Daoy (cell line): ENCODE measurements around the gene CD63. TPM values are rescaled to one million over a fixed set of nuclear protein-coding genes. Genes with fewer than 3 reads are reported as not detected.

Experiments used
- DNase-seq: peaks from one replicate; pipeline ENCODE4 v3.0.0-alpha.2; 2015; ENCODE audit warnings: low read depth
- total RNA-seq: library from RNA; depleted of rRNA; stranded (reverse); fragments of >200 nt; shearing (Covaris generic); gene quantifications from 2 replicates; pipeline ENCODE4 v1.2.3, GENCODE V29; 2014

The CD63 gene
- total RNA-seq, 1 experiment from 2014 or later = 638 TPM

GRCh38 chr12:55722948-55723347, 5.9 kb downstream of the CD63 start:
- no peak for DNase-seq

DNA sequence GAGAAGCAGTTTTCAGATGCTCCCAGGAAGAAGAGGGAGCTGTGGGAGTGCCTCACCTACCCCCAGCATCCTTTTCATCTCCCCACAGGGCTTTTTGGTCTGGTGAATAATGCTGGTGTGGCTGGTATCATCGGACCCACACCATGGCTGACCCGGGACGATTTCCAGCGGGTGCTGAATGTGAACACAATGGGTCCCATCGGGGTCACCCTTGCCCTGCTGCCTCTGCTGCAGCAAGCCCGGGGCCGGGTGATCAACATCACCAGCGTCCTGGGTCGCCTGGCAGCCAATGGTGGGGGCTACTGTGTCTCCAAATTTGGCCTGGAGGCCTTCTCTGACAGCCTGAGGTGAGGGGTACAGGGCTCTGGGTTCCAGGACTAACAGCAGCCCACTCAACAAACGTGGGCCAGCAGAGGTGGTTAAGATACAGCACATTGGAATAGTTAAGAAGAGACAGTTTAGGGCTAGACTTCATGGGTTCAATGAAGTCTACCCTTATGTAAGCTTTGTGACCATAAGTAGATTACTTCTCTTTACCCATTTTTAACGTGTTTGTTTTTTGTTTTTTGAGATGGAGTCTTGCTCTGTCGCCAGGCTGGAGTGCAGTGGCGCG, 7.1 kb downstream of the CD63 start:
- no peak for DNase-seq

GRCh38 chr12:55720894-55721444, 7.8 kb downstream of the CD63 start:
- peak; percentile 93 for DNase-seq

GRCh38 chr12:55720071-55720564, 8.7 kb downstream of the CD63 start, which contains the start of gene RDH5:
TSS of gene RDH5 (plus strand) at chr12:55720393. CDS start at chr12:55721185, 792 bp downstream.
- DNase-seq = no peak

DNA sequence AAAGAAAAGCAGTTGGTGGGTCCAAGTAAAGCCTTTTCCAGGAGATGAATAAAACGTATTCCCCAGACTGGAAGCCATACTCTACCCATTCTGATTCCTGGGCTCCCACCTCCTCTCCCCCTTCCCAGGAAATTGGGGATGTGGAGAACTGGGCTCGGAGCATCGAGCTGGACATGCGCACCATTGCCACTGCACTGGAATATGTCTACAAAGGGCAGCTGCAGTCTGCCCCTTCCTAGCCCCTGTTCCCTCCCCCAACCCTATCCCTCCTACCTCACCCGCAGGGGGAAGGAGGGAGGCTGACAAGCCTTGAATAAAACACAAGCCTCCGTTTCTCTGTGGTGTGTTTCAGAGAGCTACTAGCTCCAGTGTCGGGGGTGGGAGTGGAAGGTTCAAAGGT, 9.4 kb downstream of the CD63 start:
- DNase-seq = no peak

- DNase-seq = no peak
Measured at GRCh38 chr12:55718624-55719275, 10.1 kb downstream of the CD63 start.

GRCh38 chr12:55718015-55718414, 10.8 kb downstream of the CD63 start:
- peak; percentile 66 for DNase-seq

DNA sequence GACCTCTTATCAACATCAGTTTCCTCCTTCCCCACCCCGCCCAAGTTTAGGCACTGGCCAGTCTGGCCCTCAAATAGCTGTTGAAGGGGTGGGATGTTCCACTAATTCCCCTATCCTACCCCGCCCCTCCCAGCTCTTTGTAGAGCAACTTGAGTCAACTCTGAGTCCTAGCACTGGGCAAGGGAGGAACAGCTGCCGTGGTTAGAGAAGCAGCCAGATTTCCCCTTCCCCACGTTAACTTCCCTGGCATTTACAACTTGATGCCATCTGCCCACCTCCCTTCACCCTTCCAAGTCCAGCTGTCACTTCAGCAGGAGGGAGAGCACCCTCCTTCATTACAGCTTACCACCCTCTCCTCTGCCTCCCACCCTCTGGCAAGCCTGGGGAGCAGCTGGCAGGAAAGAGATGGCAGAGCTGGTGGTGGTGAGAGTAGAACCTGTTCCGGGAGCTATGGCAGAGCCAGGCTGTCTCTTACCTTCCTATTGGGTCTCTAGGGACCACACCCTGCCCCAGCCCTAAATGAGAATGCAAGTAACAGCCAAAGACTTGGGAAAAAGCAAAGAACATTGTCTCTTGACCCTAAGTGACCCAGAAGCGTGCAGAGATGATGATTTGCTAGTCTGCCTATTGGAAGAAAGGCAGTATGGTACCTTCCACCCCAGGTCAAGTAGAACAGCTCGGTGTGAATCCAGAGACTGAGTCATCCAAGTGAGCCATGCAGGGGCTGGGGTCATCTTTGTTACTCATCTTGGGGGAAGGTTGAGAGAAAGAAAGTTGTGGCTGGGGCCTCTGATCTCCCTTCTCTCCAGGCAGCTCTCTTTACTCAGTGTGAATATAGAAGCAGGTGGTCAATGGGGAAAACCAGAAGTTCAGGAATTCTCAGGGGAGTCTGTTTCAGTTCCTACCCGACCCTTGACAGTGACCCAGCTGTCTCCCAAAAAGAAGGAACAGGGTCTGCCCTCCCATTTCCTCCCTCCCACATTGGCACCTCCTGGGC, 11.5 kb downstream of the CD63 start:
- peak; percentile 84 for DNase-seq

GRCh38 chr12:55716582-55716957, 12.2 kb downstream of the CD63 start:
- no peak for DNase-seq

DNA sequence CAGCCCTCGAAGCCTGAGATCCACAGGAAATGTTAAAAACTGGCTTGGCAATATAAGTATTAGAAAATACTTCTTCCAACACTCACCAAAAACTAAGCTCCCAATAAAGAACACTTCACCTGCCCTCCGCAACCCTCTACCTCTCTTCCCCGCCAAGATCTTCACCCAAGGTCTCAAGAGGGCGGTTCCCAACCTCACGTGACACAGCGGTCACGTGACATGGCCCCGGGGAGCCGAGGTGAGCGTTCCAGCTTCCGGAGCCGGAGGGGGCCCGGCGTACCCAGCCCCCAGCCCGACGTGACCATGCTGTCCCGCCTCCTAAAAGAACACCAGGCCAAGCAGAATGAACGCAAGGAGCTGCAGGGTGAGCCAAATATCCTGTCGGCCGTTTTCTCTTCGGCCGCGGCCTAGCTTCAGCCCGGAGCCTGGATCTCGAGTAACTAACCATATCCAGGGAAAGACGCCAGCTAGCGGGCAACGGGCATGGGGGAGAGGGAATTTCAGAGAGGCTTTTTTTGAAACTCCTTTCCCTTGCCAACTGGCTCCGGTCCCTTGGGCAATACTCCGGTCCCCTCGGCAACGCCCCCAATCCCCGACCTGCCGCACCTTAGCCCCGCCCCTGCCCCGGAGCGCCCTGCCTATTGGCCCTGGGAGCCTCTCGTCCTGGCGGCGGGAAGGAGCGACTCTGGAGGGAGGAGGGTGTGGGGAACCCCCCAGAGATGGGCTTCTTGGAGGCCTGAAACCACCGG, 12.8 kb downstream of the CD63 start, which contains the start of gene BLOC1S1:
Gene BLOC1S1, plus strand, starts transcription at position 214 of the 749 bp plus-strand sequence. Its CDS starts 6 bp downstream, at position 220.
- peak; percentile 96 for DNase-seq

DNA sequence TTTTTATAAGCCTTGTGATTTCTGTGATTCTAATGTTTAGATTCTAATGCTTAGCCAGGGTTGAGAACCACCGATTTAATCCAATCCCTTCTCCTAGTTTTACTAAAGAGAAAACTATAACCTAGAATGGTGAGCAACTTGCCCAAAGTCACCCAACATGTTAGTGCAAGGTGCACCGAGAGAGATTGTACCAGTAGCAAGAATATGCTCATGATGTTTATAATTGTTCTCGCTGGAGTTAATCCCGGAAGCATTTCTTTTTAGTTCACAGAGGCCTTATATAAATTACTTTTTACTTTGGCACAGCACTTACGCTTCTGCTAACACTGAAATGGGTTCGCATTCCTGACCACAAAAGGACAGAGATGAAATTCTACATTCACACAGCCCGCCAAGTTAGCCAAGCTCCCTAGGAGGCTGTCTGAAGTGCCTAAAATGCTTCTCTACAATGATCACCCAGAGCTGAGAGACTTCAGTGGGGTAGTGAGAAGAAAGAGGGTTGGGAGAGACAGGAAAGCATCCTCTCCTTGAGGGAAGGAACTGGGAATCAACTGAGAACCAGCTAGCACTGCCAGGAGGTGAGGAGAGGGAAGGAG, 13.5 kb downstream of the CD63 start:
- no peak for DNase-seq

- no peak for DNase-seq
Measured at GRCh38 chr12:55713721-55714120, 15.1 kb downstream of the CD63 start.

GRCh38 chr12:55712700-55713415, 16.0 kb downstream of the CD63 start:
- no peak for DNase-seq

GRCh38 chr12:55711786-55712553, 16.8 kb downstream of the CD63 start:
- DNase-seq = no peak

DNA sequence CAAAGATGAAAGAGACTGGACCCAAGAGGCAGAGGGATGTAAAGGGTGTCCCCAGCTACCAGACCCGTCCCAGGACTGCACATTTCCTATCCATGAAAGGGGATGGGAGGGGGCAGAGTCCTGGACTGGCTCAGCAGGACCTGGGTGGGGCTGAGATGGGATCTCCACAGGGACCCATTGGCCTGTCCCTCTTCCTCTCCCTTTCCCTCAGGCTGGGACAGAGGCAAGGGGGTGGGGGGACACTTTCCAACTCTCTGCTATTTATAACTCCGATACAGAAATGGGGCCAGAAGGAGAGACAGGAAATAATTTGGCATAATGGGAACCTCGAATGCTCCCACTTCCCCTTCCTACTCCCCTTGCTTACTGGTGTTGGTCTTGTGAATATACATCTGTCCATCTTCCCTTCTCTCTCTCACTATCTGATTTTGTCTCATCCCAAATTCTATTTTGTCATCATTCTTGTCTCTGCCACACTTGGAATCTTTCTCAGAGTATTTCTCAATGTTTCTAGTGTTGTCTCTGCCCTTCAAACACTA, 20.0 kb downstream of the CD63 start:
- DNase-seq = no peak

- peak; percentile 62 for DNase-seq
Measured at GRCh38 chr12:55707841-55708694, 20.7 kb downstream of the CD63 start, which contains the start of gene ITGA7. TSS of gene ITGA7 (minus strand) at chr12:55707904. CDS start at chr12:55707682, 222 bp downstream.

DNA sequence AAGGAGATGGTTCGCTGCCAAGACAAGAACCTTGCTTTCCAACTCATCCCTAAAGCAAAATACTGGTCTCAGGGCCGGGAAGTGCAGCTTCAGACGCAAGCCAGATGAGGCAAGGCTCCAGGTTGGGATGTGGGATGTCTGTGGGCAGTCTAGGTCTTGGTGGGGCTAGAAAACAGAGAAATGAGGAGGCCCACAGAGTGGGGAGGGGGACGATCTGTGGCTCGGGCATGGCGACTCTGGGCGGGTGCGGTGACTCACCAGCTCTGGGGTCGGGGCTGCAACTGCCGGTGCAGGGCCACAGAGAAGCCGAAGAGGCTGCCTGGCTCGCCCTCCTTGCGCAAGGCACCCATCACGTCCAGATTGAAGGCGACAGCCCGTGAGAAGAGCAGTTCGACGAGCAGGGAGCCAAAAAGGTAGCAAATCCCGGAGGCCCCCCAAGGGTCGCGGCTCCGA, 21.6 kb downstream of the CD63 start:
- DNase-seq = no peak
